Urothelium cell line (cell line): Measurements from ENCODE around the gene COX6A2.
"Not testable (repeated sequence)": the region's sequence is repeated elsewhere in the genome, so short reads cannot be mapped to it uniquely, and the experiment has no call there.

Source experiments
- DNase-seq: peaks from one replicate; pipeline ENCODE4 v3.0.0; 2011; ENCODE audit warnings: low spot score, mixed read lengths
- FAIRE-seq: peaks from 2 replicates; lab custom pipeline; 2011; peaks lifted over from hg19 to GRCh38; lab: Jason Lieb, UNC

The COX6A2 gene

DNA sequence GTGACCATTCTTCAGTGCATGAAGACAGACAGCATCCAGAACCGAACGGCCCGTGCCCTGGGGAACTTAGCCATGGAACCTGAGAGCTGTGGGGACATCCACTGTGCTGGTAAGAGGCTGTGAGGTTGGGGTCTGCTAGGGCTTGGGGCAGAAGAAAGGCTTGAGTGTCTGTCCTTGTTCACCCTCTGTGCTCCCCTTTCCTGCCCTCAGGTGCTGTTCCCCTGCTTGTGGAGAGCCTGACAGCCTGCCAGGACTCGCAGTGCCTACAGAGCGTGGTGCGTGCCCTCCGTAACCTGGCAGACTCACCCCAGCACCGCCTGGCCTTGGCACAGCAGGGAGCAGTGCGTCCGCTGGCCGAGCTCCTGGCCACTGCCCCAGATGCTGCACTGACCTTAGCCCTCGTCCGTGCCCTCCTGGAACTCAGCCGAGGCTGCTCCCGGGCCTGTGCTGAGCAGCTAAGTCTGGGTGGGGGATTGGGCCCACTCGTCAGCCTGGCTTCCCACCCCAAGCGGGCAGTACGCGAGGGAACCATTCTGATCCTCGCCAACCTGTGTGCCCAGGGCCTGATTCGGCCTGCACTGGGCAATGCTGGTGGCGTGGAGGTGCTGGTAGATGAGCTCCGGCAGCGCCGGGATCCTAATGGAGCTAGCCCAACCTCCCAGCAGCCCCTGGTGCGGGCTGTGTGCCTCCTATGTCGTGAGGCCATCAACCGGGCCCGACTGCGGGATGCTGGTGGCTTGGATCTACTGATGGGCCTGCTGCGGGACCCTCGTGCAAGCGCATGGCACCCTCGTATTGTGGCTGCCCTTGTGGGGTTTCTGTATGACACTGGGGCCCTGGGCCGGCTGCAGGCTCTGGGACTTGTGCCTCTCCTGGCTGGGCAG, 34.0 kb upstream of the COX6A2 start:
- FAIRE-seq (no peak), DNase-seq (no peak)

DNA sequence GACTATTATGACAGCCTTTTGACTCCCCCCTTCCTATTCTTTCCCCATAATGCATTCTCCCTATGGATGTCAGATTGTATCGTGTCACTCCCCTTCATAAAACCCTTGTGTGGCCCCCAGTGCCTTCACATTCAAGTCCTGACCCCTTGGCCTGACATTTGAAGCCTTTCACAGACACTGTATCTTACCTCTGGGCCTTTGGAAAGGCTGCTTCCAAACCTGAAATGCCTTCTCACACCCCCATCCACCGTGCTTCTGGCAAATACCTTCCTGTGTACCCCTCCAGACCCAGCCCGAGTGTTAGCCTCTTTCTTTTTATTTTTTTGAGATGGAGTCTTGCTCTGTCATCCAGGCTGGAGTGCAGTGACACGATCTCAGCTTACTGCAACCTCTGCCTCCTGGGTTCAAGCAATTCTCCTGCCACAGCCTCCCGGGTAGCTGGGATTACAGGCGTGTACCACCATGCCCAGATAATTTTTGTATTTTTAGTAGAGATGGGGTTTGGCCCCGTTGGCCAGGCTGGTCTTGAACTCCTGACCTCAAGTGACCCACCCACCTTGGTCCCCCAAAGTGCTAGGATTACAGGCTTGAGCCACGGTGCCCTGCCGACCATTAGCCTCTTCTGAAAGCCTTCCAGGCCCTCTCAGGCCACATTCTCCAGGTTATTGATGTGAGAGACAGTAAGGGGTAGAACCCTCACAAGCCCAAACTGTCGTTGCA, 33.2 kb upstream of the COX6A2 start:
- no peak for FAIRE-seq

GRCh38 chr16:31460582-31461002, 32.4 kb upstream of the COX6A2 start:
- no peak for FAIRE-seq
- DNase-seq: no peak

More for the DNA sequence above, 33.2 kb upstream of the COX6A2 start:
- DNase-seq: no peak

DNA sequence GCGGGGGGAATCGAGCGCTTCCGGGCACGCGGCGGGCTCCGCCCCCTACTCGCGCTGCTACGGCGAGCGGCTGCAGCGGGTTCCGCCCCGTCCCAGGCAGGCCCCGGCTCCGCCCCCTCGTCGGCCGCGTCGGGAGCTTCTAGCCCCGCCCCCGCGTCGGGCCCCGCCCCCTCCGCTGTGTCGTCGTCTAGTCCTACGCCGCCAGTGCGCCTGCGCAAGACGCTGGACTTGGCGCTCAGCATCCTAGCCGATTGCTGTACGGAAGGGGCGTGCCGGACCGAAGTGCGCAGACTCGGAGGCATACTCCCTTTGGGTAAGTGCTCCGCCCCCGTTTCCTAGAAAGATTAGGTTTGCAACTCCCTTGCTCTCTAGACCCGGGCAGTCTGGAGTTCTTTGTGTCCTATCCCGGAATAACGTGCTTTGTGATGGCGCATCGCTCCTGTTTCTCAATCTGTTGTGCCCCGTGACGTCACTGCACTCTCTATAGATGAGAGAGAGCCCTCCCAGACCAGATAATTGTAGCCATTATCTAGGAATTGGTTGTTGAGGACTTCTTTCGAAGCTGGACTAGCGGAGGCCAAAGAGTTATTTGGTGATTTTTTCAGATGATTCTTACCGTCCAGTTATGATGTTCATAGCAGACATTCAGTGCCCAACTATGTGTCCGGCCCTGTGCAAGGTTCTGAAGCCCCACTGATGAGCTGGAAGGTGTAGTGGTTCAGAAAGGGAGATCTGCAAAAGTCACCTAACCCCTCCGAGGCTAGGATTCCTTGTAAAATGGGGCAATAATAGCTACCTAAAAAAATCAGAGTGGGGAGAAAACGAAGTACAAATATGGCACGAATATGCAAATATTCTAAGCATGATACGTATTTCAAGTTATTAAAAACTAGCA, 31.8 kb upstream of the COX6A2 start:
- FAIRE-seq (peak; percentile 9), DNase-seq (peak; percentile 96)

DNA sequence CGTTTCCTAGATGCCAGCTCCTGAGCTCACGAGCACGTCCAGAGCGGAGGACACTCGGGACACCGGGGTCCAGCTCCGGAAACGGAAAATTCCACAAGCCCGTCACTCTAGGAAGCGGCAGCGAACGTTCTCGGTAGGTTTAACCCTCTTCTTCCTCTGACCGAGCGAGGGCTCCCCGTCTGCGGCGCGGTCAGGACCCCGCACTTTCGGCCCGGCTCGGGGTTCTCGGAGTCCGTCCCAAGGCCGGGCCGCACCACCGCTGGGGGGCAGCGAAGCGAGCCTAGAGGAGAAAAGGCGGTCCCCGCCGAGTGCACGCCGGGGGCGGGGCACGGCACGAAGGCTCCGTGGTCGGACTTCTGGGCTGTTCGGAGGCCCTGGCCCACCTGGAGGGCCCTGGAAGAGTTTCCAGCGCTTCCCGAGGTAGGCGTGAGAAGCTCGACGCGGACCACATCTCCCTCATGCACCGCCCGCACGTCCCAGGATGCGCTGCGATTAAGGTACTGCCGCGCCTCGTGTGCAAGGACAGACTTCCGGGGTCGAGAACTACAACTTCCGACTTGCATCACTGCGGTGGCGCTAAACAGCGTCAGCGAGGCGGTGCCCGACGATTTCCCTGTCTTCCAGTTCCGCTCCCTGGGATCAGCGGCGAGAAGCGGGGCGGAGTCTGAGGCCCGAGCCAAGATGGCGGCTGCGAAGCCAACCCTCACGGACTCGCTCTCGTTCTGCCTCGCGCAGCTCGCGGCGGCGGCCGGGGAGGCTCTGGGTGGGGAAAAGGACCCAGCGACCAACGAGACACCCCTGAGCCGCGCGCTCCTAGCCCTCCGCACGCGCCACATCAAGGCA, 30.9 kb upstream of the COX6A2 start, which contains the start of gene ARMC5:
Gene ARMC5, plus strand, starts transcription at position 658 of the 843 bp plus-strand sequence. Its CDS starts 24 bp downstream, at position 682.
- DNase-seq (peak; percentile 88), FAIRE-seq (no peak)

DNA sequence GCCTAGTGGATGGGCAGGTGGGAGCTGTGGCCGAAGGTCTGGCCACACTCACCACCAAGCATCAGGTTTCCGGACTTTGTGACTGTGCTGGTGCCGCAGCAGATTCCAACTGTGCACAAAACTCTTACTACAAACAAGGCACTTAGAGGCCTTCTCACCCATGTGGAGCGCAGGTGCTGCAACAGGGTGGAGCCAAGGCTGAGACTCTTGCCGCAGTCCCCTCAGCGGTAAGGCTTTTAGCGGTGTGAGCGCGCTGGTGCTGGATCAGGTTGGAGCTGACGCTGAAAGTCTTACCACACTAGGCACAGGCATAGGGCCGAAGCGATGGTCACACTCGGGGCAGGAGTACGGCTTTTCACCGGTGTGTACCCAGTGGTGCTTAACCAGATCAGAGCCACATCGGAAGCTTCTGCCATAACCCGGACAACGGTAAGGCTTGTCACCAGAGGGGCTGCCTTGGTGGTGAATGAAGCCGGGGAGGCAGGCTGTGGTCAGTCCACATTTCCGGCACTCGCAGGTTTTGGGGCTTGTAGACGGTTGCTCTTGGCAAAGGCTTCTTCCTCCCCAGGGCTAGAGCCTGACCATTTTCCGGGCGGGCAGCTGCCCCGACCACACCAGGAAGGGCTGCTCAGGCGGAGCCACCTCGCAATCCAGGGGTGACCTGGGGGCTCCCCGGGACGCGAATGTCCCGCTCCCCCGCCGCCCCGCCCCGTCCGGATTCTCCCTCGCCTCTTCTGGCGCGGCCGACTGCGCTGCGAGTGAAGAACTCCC, 30.1 kb upstream of the COX6A2 start:
- FAIRE-seq (no peak), DNase-seq (peak; percentile 34)

- no peak for FAIRE-seq
- DNase-seq: no peak
These were observed 28.8 kb upstream of the COX6A2 start for GRCh38 chr16:31456988-31457360.

- DNase-seq: no peak
- no peak for FAIRE-seq
These were observed 27.6 kb upstream of the COX6A2 start for GRCh38 chr16:31455601-31456314.

- no peak for FAIRE-seq
- DNase-seq: no peak
These were observed 25.4 kb upstream of the COX6A2 start for GRCh38 chr16:31453255-31454204.

- DNase-seq: peak; percentile 32
- no peak for FAIRE-seq
These were observed 24.5 kb upstream of the COX6A2 start for GRCh38 chr16:31452631-31453106.

GRCh38 chr16:31451681-31452351, 23.7 kb upstream of the COX6A2 start:
- DNase-seq: peak; percentile 74
- no peak for FAIRE-seq

DNA sequence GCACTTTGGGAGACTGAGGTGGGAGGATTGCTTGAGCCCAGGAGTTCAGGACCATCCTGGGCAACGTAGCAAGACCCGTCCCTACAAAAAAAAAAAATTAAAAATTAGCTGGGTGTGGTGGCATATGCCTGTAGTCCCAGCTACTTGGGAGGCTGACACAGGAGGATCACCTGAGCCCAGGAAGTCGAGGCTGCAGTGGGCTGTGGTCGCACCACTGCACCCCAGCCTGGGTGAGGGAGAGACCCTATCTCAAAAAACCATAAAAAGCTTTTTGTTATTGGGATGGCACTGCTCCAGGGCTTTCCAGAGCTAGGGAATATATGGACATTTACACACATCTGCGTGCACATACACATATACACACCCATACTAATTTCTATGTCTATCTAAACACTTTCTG, 23.0 kb upstream of the COX6A2 start:
- FAIRE-seq: no peak

GRCh38 chr16:31445931-31446330, 17.8 kb upstream of the COX6A2 start:
- not testable (repeated sequence) for DNase-seq, FAIRE-seq

More for the DNA sequence above, 23.0 kb upstream of the COX6A2 start:
- no peak for DNase-seq

DNA sequence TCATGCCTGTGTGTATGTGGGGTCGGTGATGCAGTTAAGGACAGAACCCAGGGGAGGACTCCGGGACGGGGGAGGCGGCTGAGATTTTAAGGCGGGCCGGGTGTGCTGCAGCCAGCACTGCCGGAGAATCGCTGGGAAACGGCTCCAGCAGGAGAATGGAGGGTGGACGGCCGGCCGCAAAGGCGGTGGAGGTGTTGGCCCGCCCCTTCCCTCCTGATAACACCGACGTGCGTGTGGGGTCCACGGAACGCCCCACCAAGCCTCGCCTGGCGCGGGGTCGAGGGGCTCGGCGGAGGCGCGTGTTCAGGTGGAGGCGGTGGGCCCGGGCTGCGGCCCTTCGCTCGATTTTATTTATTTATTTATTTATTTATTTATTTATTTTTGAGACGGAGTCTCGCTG, 13.8 kb upstream of the COX6A2 start:
- no peak for FAIRE-seq
- DNase-seq: no peak

GRCh38 chr16:31440516-31441184, 12.5 kb upstream of the COX6A2 start:
- no peak for FAIRE-seq
- DNase-seq: no peak

DNA sequence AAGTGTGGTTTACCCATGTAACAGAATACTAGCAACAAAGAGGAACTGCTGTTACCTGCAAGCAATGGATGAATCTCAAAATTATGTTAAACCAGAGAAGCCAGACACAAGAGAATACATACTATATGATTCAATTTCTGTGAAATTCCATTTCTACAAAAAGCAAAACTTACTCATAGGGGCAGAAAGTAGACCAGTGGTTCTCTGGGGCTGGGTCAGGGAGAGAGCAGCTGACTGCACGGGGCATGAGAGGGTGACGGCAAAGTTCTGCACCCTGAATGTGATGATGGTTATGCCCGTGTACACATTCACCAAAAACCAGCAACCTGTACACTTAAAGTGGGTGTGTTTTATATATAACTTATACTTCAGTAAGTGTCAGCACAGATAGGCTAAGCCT, 11.4 kb upstream of the COX6A2 start:
- FAIRE-seq: no peak
- DNase-seq: no peak
